Measurements from ENCODE around the gene ONECUT3. TPM values are rescaled to one million over a fixed set of nuclear protein-coding genes. Genes with fewer than 3 reads are reported as not detected.
A peak's percentile ranks its signal among the peaks of the same experiment; 100 is the strongest.

ONECUT3 gene
- total and polyA plus RNA-seq, 7 experiments from 2014 or later = not detected

GRCh38 chr19:1823539-1824251 is 70.4 kb downstream of the ONECUT3 start:
- H3K9me3 ChIP-seq (ENCODE audit: control insufficient read depth in 2 of 3, low read length in 3 of 3) = no peaks in the 10 kb centered on the region
- intact Hi-C loops (cut with micrococcal nuclease) = no loop called here
- ATAC-seq = no peak
- H3K4me1 Mint-ChIP-seq = peaks cover 0 to 8% (median 0%) of the 10 kb centered on the region in 7 donors
- ChIA-PET POLR2A (no interaction called here), CTCF (interaction anchor here (0.6 kb wide), 1 partner anchor 182 kb away, joined by 5 read pairs; no protein-coding TSS in a partner anchor)
- H3K27me3 Mint-ChIP-seq = no peaks in the 10 kb centered on the region
- no peak overlapping the region for H3K27ac ChIP-seq (ENCODE audit: low read depth, low read length)
- DNase-seq = no peak
- H3K27me3 ChIP-seq (ENCODE audit: control insufficient read depth in 2 of 2, insufficient read depth in 2 of 2, low read length in 2 of 2) = no peaks in the 10 kb centered on the region
- H3K9me3 Mint-ChIP-seq = no peaks in the 10 kb centered on the region
- H3K36me3 ChIP-seq (ENCODE audit: control insufficient read depth in 2 of 3, insufficient read depth in 3 of 3, low read length in 3 of 3) = peaks cover 5 to 85% (median 12%) of the 10 kb centered on the region in 3 experiments
- no peak overlapping the region for H3K4me3 Mint-ChIP-seq
- peaks cover 0 to 11% (median 6%) of the 10 kb centered on the region in 5 donors for H3K36me3 Mint-ChIP-seq
- no peak overlapping the region for H3K4me3 ChIP-seq (ENCODE audit: low read length)
- H3K27ac Mint-ChIP-seq = no peak overlapping the region
- H3K4me1 ChIP-seq (ENCODE audit: control insufficient read depth in 2 of 2, insufficient read depth in 2 of 2, low read length in 2 of 2) = peaks cover 3 to 6% of the 10 kb centered on the region in 2 donors

DNA sequence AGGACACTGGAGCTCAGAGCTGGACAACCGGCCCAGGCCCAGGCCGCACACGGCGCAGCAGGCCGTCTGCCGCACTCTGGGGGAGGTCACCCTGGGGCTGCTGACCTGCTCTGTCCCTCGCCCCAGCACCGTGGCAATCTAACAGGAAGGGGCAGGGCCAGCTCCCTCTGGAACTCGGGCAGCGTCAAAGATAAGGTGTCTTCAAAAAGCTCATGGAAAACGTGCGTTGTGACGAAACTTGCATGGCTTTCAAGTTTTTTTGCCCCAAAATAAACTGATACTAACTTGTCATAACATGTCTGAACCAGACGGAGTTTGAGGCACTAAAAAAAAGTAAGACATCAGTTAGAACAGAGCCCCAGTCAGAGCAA is 70.9 kb downstream of the ONECUT3 start:
- Histone ChIP-seq H3K27me3 (ENCODE audit: control insufficient read depth in 2 of 2, insufficient read depth in 2 of 2, low read length in 2 of 2) (no peaks in the 10 kb centered on the region), H3K36me3 (ENCODE audit: control insufficient read depth in 2 of 3, insufficient read depth in 3 of 3, low read length in 3 of 3) (peaks cover 5 to 87% (median 12%) of the 10 kb centered on the region in 3 experiments), H3K27ac (ENCODE audit: low read depth, low read length) (no peak overlapping the region), H3K4me3 (ENCODE audit: low read length) (no peak overlapping the region), H3K9me3 (ENCODE audit: control insufficient read depth in 2 of 3, low read length in 3 of 3) (no peaks in the 10 kb centered on the region), H3K4me1 (ENCODE audit: control insufficient read depth in 2 of 2, insufficient read depth in 2 of 2, low read length in 2 of 2) (peaks cover 3 to 6% of the 10 kb centered on the region in 2 donors)
- no peak overlapping the region for H3K4me3 Mint-ChIP-seq
- peaks cover 0 to 8% (median 0%) of the 10 kb centered on the region in 7 donors for H3K4me1 Mint-ChIP-seq
- ATAC-seq (no peak), DNase-seq (no peak)
- peaks cover 0 to 11% (median 6%) of the 10 kb centered on the region in 5 donors for H3K36me3 Mint-ChIP-seq
- CTCF ChIA-PET = interaction anchor here (0.6 kb wide), 1 partner anchor 182 kb away, joined by 5 read pairs; no protein-coding TSS in a partner anchor
- intact Hi-C loops (cut with micrococcal nuclease) = no loop called here
- POLR2A ChIA-PET = no interaction called here
- H3K9me3 Mint-ChIP-seq = no peaks in the 10 kb centered on the region
- no peaks in the 10 kb centered on the region for H3K27me3 Mint-ChIP-seq
- no peak overlapping the region for H3K27ac Mint-ChIP-seq

GRCh38 chr19:1825909-1826556 is 72.7 kb downstream of the ONECUT3 start:
- Mint-ChIP-seq H3K4me3 (no peak overlapping the region), H3K9me3 (no peaks in the 10 kb centered on the region), H3K27me3 (no peaks in the 10 kb centered on the region), H3K27ac (peak overlapping the region in 2 of 9 donors; percentile 5 to 71), H3K4me1 (peaks cover 0 to 5% (median 0%) of the 10 kb centered on the region in 7 donors), H3K36me3 (peaks cover 0 to 11% (median 3%) of the 10 kb centered on the region in 5 donors)
- no peaks in the 10 kb centered on the region for H3K27me3 ChIP-seq (ENCODE audit: control insufficient read depth in 2 of 2, insufficient read depth in 2 of 2, low read length in 2 of 2)
- ATAC-seq (peak; percentile 85), DNase-seq (peak; percentile 55 to 81 (median 71))
- no peaks in the 10 kb centered on the region for H3K9me3 ChIP-seq (ENCODE audit: control insufficient read depth in 2 of 3, low read length in 3 of 3)
- intact Hi-C loops (cut with micrococcal nuclease) = loop anchor here (1.0 to 2.0 kb wide), 4 partner anchors 14 to 154 kb away; partner anchors contain the start of gene ATP8B3 (in 1 of the 2)
- no peak overlapping the region for H3K4me3 ChIP-seq (ENCODE audit: low read length)
- peaks cover 3 to 6% of the 10 kb centered on the region in 2 donors for H3K4me1 ChIP-seq (ENCODE audit: control insufficient read depth in 2 of 2, insufficient read depth in 2 of 2, low read length in 2 of 2)
- H3K36me3 ChIP-seq (ENCODE audit: control insufficient read depth in 2 of 3, insufficient read depth in 3 of 3, low read length in 3 of 3) = peaks cover 0 to 85% (median 15%) of the 10 kb centered on the region in 3 experiments
- ChIA-PET CTCF (interaction anchor here (0.6 to 2.0 kb wide), 18 partner anchors 9 to 1097 kb away, joined by 3 to 21 read pairs (median 5); no protein-coding TSS in a partner anchor), POLR2A (interaction anchor here (0.6 to 1.0 kb wide), 2 partner anchors 23 to 93 kb away, joined by 3 to 4 read pairs; partner anchors contain the start of gene REXO1)
- no peak overlapping the region for H3K27ac ChIP-seq (ENCODE audit: low read depth, low read length)

DNA sequence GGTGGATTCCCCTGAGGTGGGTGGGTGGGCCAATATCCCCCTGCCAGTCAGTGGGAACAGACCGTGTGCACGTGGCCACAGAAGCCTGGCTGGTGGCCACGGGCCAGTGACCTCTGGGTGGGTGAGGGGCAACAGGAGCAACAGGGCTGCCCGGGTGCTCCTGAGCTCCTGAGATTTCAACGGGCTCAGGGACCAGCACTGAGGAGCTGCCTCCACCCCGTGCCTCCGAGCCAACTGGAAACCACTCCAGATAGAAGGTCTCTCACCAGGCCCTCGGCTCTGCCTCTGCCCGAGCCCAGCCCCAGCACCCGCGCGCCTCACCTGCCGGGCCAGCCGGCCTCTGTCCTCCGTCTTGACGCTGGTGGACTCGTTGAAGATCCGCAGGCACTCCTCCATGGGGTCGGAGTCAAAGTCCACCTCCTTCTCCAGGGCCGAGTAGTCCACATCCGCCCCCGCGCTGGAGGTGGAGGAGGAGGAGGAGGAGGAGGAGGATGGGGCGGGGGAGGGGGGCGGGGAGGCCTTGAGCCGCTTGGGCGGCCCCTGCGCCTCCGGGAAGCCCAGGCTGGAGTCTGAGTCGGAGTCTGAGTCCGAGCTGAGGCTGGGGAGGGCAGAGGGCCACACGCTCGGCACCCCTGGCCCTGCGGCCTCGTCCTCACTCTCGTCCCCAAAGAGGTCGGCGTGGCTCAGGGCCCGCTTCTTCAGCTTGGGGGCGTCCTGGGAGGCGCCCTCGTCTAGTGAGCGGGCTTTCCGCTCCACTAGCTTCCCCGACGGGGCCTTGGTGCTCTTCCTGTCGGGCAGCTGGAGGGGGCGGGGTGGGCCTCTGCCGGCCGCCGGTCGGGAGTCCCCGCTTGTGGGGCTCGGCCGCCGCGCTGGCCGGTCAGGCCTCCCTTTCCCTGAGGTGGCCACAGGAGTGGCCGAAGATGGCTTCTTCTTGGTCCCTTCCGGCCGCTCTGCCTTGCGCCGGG is 73.5 kb downstream of the ONECUT3 start:
- Mint-ChIP-seq H3K4me3 (no peak overlapping the region), H3K27ac (no peak overlapping the region), H3K9me3 (no peaks in the 10 kb centered on the region), H3K36me3 (peaks cover 0 to 9% (median 3%) of the 10 kb centered on the region in 5 donors), H3K4me1 (peaks cover 0 to 6% (median 0%) of the 10 kb centered on the region in 7 donors), H3K27me3 (no peaks in the 10 kb centered on the region)
- Histone ChIP-seq H3K4me3 (ENCODE audit: low read length) (no peak overlapping the region), H3K4me1 (ENCODE audit: control insufficient read depth in 2 of 2, insufficient read depth in 2 of 2, low read length in 2 of 2) (peaks cover 3 to 6% of the 10 kb centered on the region in 2 donors), H3K36me3 (ENCODE audit: control insufficient read depth in 2 of 3, insufficient read depth in 3 of 3, low read length in 3 of 3) (peaks cover 0 to 78% (median 15%) of the 10 kb centered on the region in 3 experiments), H3K27me3 (ENCODE audit: control insufficient read depth in 2 of 2, insufficient read depth in 2 of 2, low read length in 2 of 2) (no peaks in the 10 kb centered on the region), H3K27ac (ENCODE audit: low read depth, low read length) (no peak overlapping the region), H3K9me3 (ENCODE audit: control insufficient read depth in 2 of 3, low read length in 3 of 3) (no peaks in the 10 kb centered on the region)
- DNase-seq = no peak
- CTCF ChIA-PET = interaction anchor here (0.6 to 2.0 kb wide), 14 partner anchors 8 to 1096 kb away, joined by 3 to 21 read pairs (median 6); no protein-coding TSS in a partner anchor
- POLR2A ChIA-PET = interaction anchor here (0.6 to 1.0 kb wide), 2 partner anchors 22 to 94 kb away, joined by 3 to 4 read pairs; partner anchors contain the start of gene REXO1
- intact Hi-C loops (cut with micrococcal nuclease) = loop anchor here (1.0 to 2.0 kb wide), 4 partner anchors 15 to 155 kb away; partner anchors contain the start of gene ATP8B3 (in 1 of the 2)
- no peak for ATAC-seq

GRCh38 chr19:1827566-1828278 is 74.4 kb downstream of the ONECUT3 start:
- CTCF ChIA-PET = interaction anchor here (1.1 kb wide), 1 partner anchor 26 kb away, joined by 3 read pairs; no protein-coding TSS in a partner anchor
- Histone ChIP-seq H3K27ac (ENCODE audit: low read depth, low read length) (no peak overlapping the region), H3K9me3 (ENCODE audit: control insufficient read depth in 2 of 3, low read length in 3 of 3) (no peaks in the 10 kb centered on the region), H3K27me3 (ENCODE audit: control insufficient read depth in 2 of 2, insufficient read depth in 2 of 2, low read length in 2 of 2) (no peaks in the 10 kb centered on the region), H3K4me1 (ENCODE audit: control insufficient read depth in 2 of 2, insufficient read depth in 2 of 2, low read length in 2 of 2) (peaks cover 3 to 6% of the 10 kb centered on the region in 2 donors), H3K4me3 (ENCODE audit: low read length) (no peak overlapping the region), H3K36me3 (ENCODE audit: control insufficient read depth in 2 of 3, insufficient read depth in 3 of 3, low read length in 3 of 3) (peaks cover 0 to 74% (median 14%) of the 10 kb centered on the region in 3 experiments)
- no peak overlapping the region for H3K4me3 Mint-ChIP-seq
- ATAC-seq (no peak), DNase-seq (no peak)
- POLR2A ChIA-PET = no interaction called here
- H3K27ac Mint-ChIP-seq = no peak overlapping the region
- intact Hi-C loops (cut with micrococcal nuclease) = loop anchor here (2.0 kb wide), 1 partner anchor 39 kb away; no protein-coding TSS in a partner anchor
- peaks cover 0 to 7% (median 0%) of the 10 kb centered on the region in 7 donors for H3K4me1 Mint-ChIP-seq
- H3K36me3 Mint-ChIP-seq = peaks cover 0 to 9% (median 3%) of the 10 kb centered on the region in 5 donors
- H3K27me3 Mint-ChIP-seq = no peaks in the 10 kb centered on the region
- H3K9me3 Mint-ChIP-seq = no peaks in the 10 kb centered on the region
